T-helper 2 cell treated with Interferon-gamma antibody and Interleukin-4, amounts not matched to agents 100 ng/mL and 5 ng/mL, for 36 hours (primary cell): ENCODE results near the gene CAMK2A. TPM values are rescaled to one million over a fixed set of nuclear protein-coding genes. Genes with fewer than 3 reads are reported as not detected.
"Not testable (repeated sequence)": the region's sequence is repeated elsewhere in the genome, so short reads cannot be mapped to it uniquely, and the experiment has no call there.

Experiments used
- intact Hi-C: fragments of 100-400 bp; cut with micrococcal nuclease; formaldehyde crosslinking; loops from one replicate; pipeline ENCODE4 v1.15.1; 2023
- total RNA-seq: library from RNA; stranded (reverse); gene quantifications from 2 replicates; pipeline ENCODE4 v1.2.3, GENCODE V29; 2022

The CAMK2A gene
- total RNA-seq, 1 donor from 2014 or later = not detected

- intact Hi-C loops = no loop called here
These were observed 33.7 kb downstream of the CAMK2A start for GRCh38 chr5:150255659-150256409.

- intact Hi-C loops = no loop called here
These were observed 34.8 kb downstream of the CAMK2A start for GRCh38 chr5:150254774-150255173.

- intact Hi-C loops = no loop called here
These were observed 35.2 kb downstream of the CAMK2A start for GRCh38 chr5:150254363-150254762.

GRCh38 chr5:150253416-150254208, 36.0 kb downstream of the CAMK2A start:
- intact Hi-C loops = no loop called here

- intact Hi-C loops = no loop called here
These were observed 37.1 kb downstream of the CAMK2A start for GRCh38 chr5:150252489-150252888.

- intact Hi-C loops = no loop called here
These were observed 38.1 kb downstream of the CAMK2A start for GRCh38 chr5:150251504-150251903.

- intact Hi-C loops = no loop called here
These were observed 39.8 kb downstream of the CAMK2A start for GRCh38 chr5:150249744-150250143.

GRCh38 chr5:150248946-150249345, 40.6 kb downstream of the CAMK2A start:
- intact Hi-C loops = no loop called here

GRCh38 chr5:150248493-150248892, 41.1 kb downstream of the CAMK2A start:
- intact Hi-C loops = not testable (repeated sequence)

GRCh38 chr5:150247726-150248125, 41.8 kb downstream of the CAMK2A start:
- intact Hi-C loops = no loop called here

- intact Hi-C loops = no loop called here
These were observed 42.7 kb downstream of the CAMK2A start for GRCh38 chr5:150246835-150247234.

GRCh38 chr5:150246429-150246828, 43.1 kb downstream of the CAMK2A start:
- intact Hi-C loops = no loop called here

- intact Hi-C loops = no loop called here
These were observed 43.8 kb downstream of the CAMK2A start for GRCh38 chr5:150245808-150246207.

- intact Hi-C loops = no loop called here
These were observed 44.3 kb downstream of the CAMK2A start for GRCh38 chr5:150245111-150245789.

- intact Hi-C loops = no loop called here
These were observed 45.4 kb downstream of the CAMK2A start for GRCh38 chr5:150244209-150244608.

- intact Hi-C loops = no loop called here
These were observed 46.0 kb downstream of the CAMK2A start for GRCh38 chr5:150243590-150243989.

GRCh38 chr5:150242251-150242894, 47.2 kb downstream of the CAMK2A start:
- intact Hi-C loops = no loop called here

- intact Hi-C loops = no loop called here
These were observed 48.0 kb downstream of the CAMK2A start for GRCh38 chr5:150241298-150242160.

GRCh38 chr5:150239794-150240122, 49.8 kb downstream of the CAMK2A start:
- intact Hi-C loops = no loop called here

GRCh38 chr5:150239099-150239793, 50.3 kb downstream of the CAMK2A start:
- intact Hi-C loops = no loop called here
